ELR (cell line): ENCODE measurements around the gene CCDC178.
"Not testable (repeated sequence)": the region's sequence is repeated elsewhere in the genome, so short reads cannot be mapped to it uniquely, and the experiment has no call there.

Experiments used
- DNase-seq: peaks from one replicate; pipeline ENCODE4 v3.0.0-alpha.2; 2015; ENCODE audit warnings: low read depth

CCDC178 gene

DNA sequence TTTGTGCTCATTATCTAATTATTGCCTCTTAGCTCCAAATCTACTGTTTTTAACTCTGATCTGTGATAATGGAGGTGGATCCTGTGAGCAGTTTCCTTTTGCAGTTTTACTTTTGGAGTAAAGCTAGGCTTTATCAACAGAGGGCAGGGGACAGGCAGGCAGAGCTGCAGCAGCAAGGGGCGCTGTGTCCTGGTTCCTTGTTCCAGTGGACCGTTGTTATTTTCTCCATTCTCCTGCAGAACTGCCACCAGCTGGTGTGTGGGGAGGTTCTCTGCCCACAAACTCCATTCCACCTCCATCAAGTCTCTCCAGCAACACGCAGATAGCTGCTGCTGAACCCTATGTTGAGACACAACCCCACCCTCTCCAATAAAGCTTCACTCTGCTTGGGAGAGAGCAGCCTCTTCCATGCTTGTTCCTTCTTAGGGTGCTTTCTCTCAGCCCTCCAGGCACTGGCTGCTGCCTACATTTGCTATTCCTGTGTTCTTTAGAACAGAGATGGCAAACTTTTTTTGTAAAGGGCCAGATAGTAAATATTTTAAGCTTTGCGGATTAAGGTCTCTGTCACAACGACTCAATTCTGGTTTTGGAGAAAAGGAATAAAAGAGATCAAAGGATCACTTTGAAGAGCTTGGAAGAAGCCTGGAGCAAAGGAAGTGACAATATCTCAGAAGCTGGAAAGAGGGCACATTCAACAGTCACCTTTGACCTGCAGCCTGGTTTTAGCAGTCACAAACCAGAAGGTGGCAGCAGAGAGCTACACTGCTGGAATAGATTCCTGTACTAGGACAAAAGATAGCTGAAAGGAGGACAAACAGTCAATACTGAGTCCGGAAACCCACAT is 208.8 kb downstream of the CCDC178 start:
- peak; percentile 45 for DNase-seq

- DNase-seq = no peak
Observed at GRCh38 chr18:33212363-33212762, 228.2 kb downstream of the CCDC178 start.

DNA sequence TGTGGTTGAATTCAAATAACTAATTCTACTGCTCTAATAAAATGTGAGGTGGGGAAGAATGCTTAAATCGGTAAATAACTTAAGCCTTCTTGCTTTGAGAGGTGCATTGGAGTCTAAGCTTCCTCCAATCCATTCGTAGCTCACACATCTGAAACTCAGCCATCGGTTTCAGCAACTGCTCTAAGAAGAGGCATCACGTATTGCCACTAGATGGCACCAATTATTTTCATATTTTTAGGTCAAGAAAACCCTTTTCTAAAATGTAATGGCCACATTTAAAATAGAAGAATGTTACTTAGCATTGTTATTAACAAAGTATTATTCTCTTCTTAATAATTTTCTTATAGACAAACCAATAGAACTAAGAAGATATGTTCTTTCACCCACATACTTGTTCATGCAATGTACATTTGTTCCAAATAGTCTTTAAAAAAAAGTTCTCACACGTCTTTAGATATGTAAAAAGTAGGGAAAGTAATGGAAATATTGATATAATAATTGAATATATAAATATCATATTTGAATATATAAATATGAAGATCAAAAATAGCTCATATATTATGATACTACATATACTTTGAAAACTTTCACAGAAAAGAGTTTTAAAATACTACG is 229.8 kb downstream of the CCDC178 start:
- peak; percentile 22 for DNase-seq

DNA sequence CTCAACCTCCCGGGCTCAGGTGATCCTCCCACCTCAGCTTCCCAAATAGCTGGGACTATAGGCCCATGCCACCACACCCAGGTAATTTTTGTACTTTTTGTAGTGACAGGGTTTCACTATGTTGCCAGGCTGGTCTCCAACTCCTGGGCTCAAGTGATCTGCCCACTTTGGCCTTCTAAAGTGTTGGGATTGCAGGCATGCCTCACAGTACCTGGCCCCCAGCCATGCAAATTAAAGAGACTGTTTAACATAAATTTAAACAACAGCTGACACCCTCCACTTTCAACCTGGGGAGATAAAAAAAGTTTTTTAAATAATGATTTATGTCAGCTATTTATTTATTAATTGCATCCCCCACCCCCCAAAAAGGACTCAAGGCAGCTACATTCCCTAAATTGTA is 234.7 kb downstream of the CCDC178 start:
- DNase-seq = no peak

- no peak for DNase-seq
Observed at GRCh38 chr18:33201509-33201926, 239.0 kb downstream of the CCDC178 start.

DNA sequence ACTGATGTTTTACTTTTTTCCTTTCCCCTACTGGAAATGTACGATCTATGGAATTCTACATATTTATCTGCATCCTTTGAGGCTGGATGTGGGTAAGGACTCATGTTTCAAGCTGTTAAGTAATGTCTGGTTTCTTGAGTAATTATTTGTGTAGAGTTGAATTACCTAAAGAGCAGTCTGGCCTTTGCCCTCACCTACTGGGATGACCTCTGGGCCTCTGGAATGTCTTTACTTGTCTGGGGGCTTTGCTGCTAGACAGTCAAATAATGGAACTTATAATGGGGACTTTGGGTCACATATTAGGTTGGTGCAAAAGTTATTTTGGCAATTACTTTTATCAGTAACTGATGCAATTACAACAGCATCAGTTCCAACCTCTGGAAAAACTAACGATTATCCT is 244.7 kb downstream of the CCDC178 start:
- DNase-seq = no peak

GRCh38 chr18:33194793-33195192 is 245.7 kb downstream of the CCDC178 start:
- no peak for DNase-seq

DNA sequence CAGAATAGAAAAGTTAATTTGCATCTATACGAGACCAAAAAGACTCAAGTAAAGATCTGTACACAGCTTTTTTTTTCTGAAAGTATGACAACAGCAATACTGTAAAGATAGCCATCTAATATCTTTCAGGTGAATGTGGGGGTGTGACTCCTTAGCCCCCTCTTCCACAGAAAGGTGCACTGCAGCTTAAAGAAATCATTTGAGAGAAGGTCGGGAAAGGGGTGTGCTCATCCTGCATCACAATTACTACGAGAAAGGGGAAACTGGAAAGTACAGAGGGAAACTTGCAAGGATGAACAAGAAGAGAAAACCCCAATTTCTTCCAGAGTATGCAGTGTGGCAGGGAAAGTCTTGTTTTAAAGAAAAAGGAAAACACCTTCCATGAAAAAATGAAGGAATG is 255.6 kb downstream of the CCDC178 start:
- no peak for DNase-seq

DNA sequence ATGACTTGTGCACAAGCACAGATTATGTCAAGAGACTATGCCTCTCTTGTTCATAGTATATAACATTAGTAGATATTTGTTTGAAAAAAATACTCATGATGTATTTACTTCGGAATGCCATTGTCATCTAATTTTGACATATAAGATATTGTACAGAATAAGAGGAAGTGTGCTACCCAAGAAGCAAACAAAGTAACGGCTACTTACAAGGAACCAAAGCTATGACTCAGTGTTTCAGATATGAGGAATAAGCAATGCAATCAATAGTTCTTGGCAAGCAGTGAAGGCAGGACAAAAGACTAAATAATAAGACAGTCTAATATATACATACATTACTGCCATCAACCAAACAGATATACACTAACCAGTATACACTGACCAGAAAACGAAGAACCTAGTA is 256.3 kb downstream of the CCDC178 start:
- DNase-seq = no peak

DNA sequence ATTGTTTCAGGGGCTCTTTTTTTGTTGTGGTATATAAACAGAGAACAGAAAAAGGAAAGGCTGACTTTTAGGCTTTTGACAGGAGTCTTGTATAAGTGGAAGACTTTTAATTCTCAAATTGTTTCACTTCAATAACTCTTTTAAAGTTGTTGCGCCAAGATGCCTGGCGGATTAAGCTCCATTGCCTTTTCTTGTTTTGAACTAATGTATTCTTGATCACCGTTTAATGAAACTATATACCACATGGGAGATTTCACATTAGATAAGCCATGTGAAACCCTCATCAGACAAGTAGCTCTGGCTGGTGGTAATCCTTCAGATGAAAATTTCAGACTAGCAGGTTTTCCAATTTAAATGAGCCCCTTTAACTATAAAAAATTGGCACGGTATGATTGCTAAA is 257.4 kb downstream of the CCDC178 start:
- DNase-seq = no peak

DNA sequence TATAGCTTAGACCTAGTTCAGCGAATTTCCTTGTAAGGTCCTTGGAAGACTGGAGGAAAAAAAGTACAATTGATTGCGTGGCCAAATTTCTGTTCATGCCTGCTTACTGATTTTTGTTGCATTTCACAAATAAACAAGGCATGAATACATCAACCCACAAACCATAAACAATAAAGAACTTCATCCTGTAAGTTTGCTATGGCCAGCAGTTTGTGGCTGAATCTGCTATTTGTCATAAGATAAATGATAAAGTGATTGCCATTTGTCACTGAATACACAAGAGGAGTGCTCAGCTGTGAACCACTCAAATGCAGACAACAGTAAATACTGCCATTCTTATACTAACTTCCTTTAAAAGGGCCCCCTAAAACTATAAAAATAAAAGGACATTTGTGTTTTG is 259.5 kb downstream of the CCDC178 start:
- DNase-seq = no peak

- no peak for DNase-seq
Observed at GRCh38 chr18:33169218-33169617, 271.3 kb downstream of the CCDC178 start.

DNA sequence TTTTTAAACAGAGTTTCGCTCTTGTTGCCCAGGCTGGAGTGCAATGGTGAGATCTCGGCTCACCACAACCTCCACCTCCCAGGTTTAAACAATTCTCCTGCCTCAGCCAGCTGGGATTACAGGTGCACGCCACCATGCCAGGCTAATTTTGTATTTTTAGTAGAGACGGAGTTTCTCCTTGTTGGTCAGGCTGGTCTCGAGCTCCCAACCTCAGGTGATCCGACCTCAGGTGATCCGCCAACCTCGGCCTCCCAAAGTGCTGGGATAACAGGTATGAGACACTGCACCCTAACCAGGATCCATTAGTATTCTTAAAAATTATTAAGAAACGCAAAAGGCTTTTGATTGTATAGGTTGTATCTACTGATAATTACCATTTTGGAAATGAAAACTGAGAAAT is 276.4 kb downstream of the CCDC178 start:
- not testable (repeated sequence) for DNase-seq

GRCh38 chr18:33161131-33161530 is 279.4 kb downstream of the CCDC178 start:
- no peak for DNase-seq

GRCh38 chr18:33159151-33159550 is 281.4 kb downstream of the CCDC178 start:
- no peak for DNase-seq

GRCh38 chr18:33157893-33158292 is 282.6 kb downstream of the CCDC178 start:
- DNase-seq = no peak

GRCh38 chr18:33156906-33157470 is 283.5 kb downstream of the CCDC178 start:
- DNase-seq = no peak

- DNase-seq = no peak
Observed at GRCh38 chr18:33154049-33154448, 286.5 kb downstream of the CCDC178 start.

DNA sequence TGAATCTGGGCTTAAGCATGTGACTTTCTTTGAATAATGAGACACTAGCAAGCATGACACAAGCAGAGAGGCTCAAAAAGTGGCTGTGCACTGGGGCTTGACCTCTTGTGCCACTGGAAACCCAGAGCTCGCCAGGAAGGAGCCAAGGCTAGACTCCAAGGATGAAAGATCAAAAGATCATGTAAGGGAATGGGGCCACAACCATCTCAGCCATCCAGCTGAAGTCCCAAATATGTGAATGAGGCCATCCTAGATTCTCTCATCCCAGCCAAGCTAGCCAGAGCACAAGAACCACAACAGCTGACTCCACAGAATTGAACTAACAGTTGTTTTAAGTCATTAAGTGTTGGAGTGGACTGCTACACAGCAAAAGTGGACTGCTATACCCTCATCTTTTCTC is 288.1 kb downstream of the CCDC178 start:
- DNase-seq = no peak

- DNase-seq = not testable (repeated sequence)
Observed at GRCh38 chr18:33147811-33148210, 292.7 kb downstream of the CCDC178 start.

- DNase-seq = no peak
Observed at GRCh38 chr18:33146014-33146413, 294.5 kb downstream of the CCDC178 start.

DNA sequence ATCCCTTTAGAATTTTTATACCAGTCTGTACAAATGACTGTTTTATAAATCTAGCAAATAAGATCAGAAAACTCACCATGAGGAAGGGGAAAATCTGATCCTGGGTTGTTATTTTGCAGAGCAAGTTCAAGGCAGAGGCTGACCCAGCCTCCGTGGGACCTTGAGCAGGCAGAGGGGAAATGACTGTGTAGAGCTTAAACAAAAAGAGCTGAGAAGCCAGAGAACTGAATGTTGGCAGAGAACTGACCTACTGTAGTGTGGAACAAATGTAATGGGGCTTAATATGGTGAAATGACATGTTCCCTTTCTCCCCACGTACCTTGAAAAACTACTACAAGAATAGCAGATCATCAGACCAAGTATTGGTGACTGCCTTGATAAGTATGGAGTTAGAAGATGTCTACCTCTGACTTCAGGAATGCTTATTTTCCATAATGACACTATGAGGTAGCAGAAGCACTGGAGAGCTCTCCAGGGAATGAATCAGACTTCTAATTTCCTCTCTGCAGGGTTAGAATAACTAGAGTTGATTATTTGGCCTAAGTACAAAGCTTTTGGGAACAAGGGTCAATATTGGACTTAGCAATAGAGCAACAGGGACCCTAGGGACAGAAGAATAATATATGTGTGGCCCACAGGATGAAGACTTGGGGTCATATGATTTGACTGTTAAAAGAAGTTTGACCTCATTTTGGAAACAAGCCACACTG is 304.4 kb downstream of the CCDC178 start:
- DNase-seq = no peak

- DNase-seq = no peak
Observed at GRCh38 chr18:33132657-33133056, 307.9 kb downstream of the CCDC178 start.
